ENCODE results near the gene FANCI.

DNA sequence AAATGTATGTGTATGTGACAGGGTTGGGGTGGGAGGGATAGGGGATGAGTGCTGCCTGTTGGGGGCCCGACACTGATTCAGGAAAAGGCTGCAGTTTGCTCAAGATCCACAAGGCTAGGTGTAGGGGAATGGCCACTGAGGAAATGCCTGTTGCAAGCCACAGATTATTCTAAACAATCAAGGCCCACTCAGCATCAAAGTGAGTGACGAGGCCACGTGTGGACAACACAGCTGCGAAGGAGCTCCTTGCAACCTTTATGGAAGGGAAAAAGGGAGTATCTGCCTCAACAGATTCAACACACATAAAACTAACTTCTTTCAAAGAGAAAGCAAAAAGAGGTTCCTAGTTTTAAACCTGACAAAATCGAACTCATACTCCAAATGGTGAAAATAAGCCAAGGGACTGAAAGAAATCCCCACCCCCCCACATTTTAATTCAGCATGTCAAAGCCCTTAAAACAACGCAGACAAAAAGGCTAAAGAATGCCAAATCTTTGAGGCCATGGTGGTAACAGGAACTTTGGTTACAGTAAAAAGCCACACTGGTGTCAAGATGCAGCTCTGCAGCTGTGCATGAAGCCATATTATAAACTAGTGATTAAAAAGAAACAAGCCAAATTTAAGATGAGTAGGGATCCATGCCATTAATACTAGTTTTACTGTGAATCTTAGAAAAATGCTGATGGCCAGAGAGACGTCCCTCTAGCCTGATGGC lies 87.3 kb downstream of the FANCI start:
- TF ChIP-seq, protein P1, sequence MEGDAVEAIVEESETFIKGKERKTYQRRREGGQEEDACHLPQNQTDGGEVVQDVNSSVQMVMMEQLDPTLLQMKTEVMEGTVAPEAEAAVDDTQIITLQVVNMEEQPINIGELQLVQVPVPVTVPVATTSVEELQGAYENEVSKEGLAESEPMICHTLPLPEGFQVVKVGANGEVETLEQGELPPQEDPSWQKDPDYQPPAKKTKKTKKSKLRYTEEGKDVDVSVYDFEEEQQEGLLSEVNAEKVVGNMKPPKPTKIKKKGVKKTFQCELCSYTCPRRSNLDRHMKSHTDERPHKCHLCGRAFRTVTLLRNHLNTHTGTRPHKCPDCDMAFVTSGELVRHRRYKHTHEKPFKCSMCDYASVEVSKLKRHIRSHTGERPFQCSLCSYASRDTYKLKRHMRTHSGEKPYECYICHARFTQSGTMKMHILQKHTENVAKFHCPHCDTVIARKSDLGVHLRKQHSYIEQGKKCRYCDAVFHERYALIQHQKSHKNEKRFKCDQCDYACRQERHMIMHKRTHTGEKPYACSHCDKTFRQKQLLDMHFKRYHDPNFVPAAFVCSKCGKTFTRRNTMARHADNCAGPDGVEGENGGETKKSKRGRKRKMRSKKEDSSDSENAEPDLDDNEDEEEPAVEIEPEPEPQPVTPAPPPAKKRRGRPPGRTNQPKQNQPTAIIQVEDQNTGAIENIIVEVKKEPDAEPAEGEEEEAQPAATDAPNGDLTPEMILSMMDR (IDR thresholded peaks at IDR 0.05; ENCODE audit: low read depth, low read length), result no peak
- TF ChIP-seq EZH2phosphoT487 (IDR thresholded peaks at IDR 0.05; ENCODE audit: low read depth), result no peak

All from OCI-LY3 (cell line).